ENCODE measurements around the gene SMYD3. TPM values are rescaled to one million over a fixed set of nuclear protein-coding genes. Genes with fewer than 3 reads are reported as not detected.

The SMYD3 gene
- total and polyA plus RNA-seq, 2 of the 4 experiments (the other 2 are of a cell fraction): 26.5 to 37.6 TPM

DNA sequence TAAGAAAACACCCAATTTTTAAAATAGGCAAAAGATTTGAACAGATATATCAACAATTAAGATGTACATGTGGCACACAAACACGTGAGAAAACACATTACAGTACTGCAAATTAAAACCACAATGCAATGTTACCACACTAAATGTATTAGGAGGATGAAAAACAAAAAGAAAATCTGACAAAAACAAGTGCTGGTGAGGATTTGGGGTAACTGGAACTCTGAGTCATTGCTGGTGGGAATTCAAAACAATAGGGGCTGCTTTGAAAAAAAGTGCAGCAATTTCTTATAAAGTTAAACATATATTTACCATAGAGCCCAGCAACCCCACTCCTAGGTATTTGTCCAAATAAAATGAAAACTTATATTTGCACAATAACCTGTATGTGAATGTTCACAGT is 614.1 kb downstream of the SMYD3 start:
- no peak for DNase-seq
- Histone ChIP-seq H3K27me3 (ENCODE audit: control insufficient read depth, insufficient read depth, low read length) (no peaks in the 10 kb centered on the region), H4K5ac (ENCODE audit: low read depth, low read length) (no peak overlapping the region), H3K4me1 (ENCODE audit: control insufficient read depth, insufficient read depth, low read length) (peaks cover 7% of the 10 kb centered on the region), H3K9ac (ENCODE audit: low read depth, low read length) (no peak overlapping the region), H4K91ac (ENCODE audit: insufficient read depth, low read depth, low read length) (no peak overlapping the region), H2BK15ac (ENCODE audit: low read depth, low read length) (no peak overlapping the region), H3K23ac (ENCODE audit: low read depth, low read length) (no peak overlapping the region), H4K8ac (ENCODE audit: low read depth in 2 of 2, low read length in 2 of 2) (no peak overlapping the region), H3K4ac (ENCODE audit: low read depth, low read length) (no peak overlapping the region), H2AK5ac (ENCODE audit: low read depth, low read length) (no peak overlapping the region), H3K9me3 (ENCODE audit: control insufficient read depth, insufficient read depth, low read length) (peaks cover 3% of the 10 kb centered on the region; the same call in 1 of the 2 replicates), H2AK9ac (replicated peaks; ENCODE audit: low read depth, low read length, poor library complexity) (no peak overlapping the region), H3K14ac (replicated peaks; ENCODE audit: low read depth, low read length) (no peak overlapping the region), H2BK20ac (ENCODE audit: low read depth, low read length) (no peak overlapping the region), H4K20me1 (ENCODE audit: insufficient read depth, low read length) (no peaks in the 10 kb centered on the region), H2AFZ (replicated peaks; ENCODE audit: low read length, poor library complexity) (no peak overlapping the region), H2BK120ac (ENCODE audit: low read depth, low read length) (no peak overlapping the region), H3K18ac (ENCODE audit: low read depth, low read length) (no peak overlapping the region), H3K56ac (ENCODE audit: extremely low read depth, insufficient read depth, low read length) (no peak overlapping the region), H3K4me3 (ENCODE audit: insufficient read depth, low read depth, low read length) (no peak overlapping the region), H3K9me1 (ENCODE audit: insufficient read depth, low read length) (no peaks in the 10 kb centered on the region), H3K36me3 (ENCODE audit: control insufficient read depth, insufficient read depth, low read length) (0 out of 2 replicates have a peak, but pooled peaks cover 2% of the 10 kb centered on the region), H2BK5ac (ENCODE audit: low read depth, low read length, poor library complexity, severe bottlenecking) (no peak overlapping the region), H3K79me1 (ENCODE audit: low read depth in 1 of 2, low read length in 2 of 2) (no peaks in the 10 kb centered on the region), H3K4me2 (ENCODE audit: low read depth, low read length) (no peak overlapping the region), H3K27ac (ENCODE audit: insufficient read depth, low read length) (no peak overlapping the region)
- intact Hi-C loops (cut with micrococcal nuclease): no loop called here
- CTCF ChIA-PET: no interaction called here
- in situ Hi-C loops (cut with MboI; ENCODE audit: low sequenced_read_pairs): no loop called here
- no peak for ATAC-seq (ENCODE audit: low read depth)
- WGBS, 2 experiments (ENCODE audit: extremely low coverage in 2 of 2, insufficient read length in 1 of 2): no CpG with 5 or more reads among the region's 1 CpG
- POLR2A ChIA-PET (ENCODE audit: unreplicated experiment): no interaction called here
- no peak for TF ChIP-seq BHLHE40 (IDR thresholded peaks at IDR 0.05; ENCODE audit: low read depth, low read length)
- TF ChIP-seq MAZ (IDR thresholded peaks at IDR 0.05; ENCODE audit: borderline replicate concordance, low read depth, low read length): no peak
- TF ChIP-seq MAFK (IDR thresholded peaks at IDR 0.05; ENCODE audit: low read depth, low read length): no peak
- TF ChIP-seq, protein P1, sequence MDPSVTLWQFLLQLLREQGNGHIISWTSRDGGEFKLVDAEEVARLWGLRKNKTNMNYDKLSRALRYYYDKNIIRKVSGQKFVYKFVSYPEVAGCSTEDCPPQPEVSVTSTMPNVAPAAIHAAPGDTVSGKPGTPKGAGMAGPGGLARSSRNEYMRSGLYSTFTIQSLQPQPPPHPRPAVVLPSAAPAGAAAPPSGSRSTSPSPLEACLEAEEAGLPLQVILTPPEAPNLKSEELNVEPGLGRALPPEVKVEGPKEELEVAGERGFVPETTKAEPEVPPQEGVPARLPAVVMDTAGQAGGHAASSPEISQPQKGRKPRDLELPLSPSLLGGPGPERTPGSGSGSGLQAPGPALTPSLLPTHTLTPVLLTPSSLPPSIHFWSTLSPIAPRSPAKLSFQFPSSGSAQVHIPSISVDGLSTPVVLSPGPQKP (IDR thresholded peaks at IDR 0.05; ENCODE audit: borderline replicate concordance, low read depth, low read length): no peak
- TF ChIP-seq RFX5 (IDR thresholded peaks at IDR 0.05; ENCODE audit: low read depth, low read length): no peak
- no TSS peak for BruUV-seq (replicated peaks)
- dilution Hi-C loops (cut with HindIII; ENCODE audit: low sequenced_read_pairs, unreplicated experiment): no loop called here
